Neural crest cell (in vitro differentiated cells): ENCODE results near the gene PRKD3. TPM values are rescaled to one million over a fixed set of nuclear protein-coding genes. Genes with fewer than 3 reads are reported as not detected.
"Not testable (repeated sequence)": the region's sequence is repeated elsewhere in the genome, so short reads cannot be mapped to it uniquely, and the experiment has no call there.

Experiments used
- DNase-seq: peaks from one replicate; pipeline ENCODE4 v3.0.0; 2021; ENCODE audit warnings: low read depth, mixed read lengths, low spot score
- H3K27ac Mint-ChIP-seq: one replicate; pipeline ENCODE4 v1.8.0; 2021; ENCODE audit warnings: mild to moderate bottlenecking, mixed read lengths; ENCODE audit not compliant: unreplicated experiment
- H3K27me3 Mint-ChIP-seq: 2 replicates; pipeline ENCODE4 v1.8.0; 2021; ENCODE audit warnings: low read depth, mild to moderate bottlenecking, mixed read lengths
- H3K36me3 Mint-ChIP-seq: 2 replicates; pipeline ENCODE4 v1.8.0; 2021; ENCODE audit warnings: low read depth, mild to moderate bottlenecking, mixed read lengths
- H3K4me1 Mint-ChIP-seq: 2 replicates; pipeline ENCODE4 v1.8.0; 2021; ENCODE audit warnings: mixed read lengths
- H3K4me3 Mint-ChIP-seq: one replicate; pipeline ENCODE4 v1.8.0; 2021; ENCODE audit warnings: mild to moderate bottlenecking, mixed read lengths
- H3K9me3 Mint-ChIP-seq: 2 replicates; pipeline ENCODE4 v1.8.0; 2021; ENCODE audit warnings: mixed read lengths
- CTCF ChIP-seq: fragments of 200-600 bp; sonication (generic); conservative IDR thresholded peaks from 2 replicates; pipeline ENCODE4 v1.5.0; 2021; ENCODE audit warnings: antibody characterized with exemption, mild to moderate bottlenecking
- total RNA-seq: library from RNA; stranded (reverse); gene quantifications from 2 replicates; pipeline ENCODE4 v1.2.1, GENCODE V29; 2021

PRKD3 gene
- total RNA-seq, 1 donor from 2014 or later = 62.6 TPM

- H3K27me3 Mint-ChIP-seq = no peaks in the 10 kb centered on the region
- peaks cover 18% of the 10 kb centered on the region for H3K4me1 Mint-ChIP-seq
- H3K9me3 Mint-ChIP-seq = peaks cover 2% of the 10 kb centered on the region
- peaks cover 10% of the 10 kb centered on the region for H3K36me3 Mint-ChIP-seq
- TF ChIP-seq CTCF = no peak
- H3K4me3 Mint-ChIP-seq = no peak overlapping the region
- no peak for DNase-seq
- no peak overlapping the region for H3K27ac Mint-ChIP-seq
Observed at GRCh38 chr2:37300146-37300545, 24.5 kb downstream of the PRKD3 start.

GRCh38 chr2:37297632-37298031 lies 27.0 kb downstream of the PRKD3 start:
- no peak overlapping the region for H3K4me3 Mint-ChIP-seq
- peaks cover 2% of the 10 kb centered on the region for H3K9me3 Mint-ChIP-seq
- H3K4me1 Mint-ChIP-seq = peaks cover 14% of the 10 kb centered on the region
- H3K27ac Mint-ChIP-seq = no peak overlapping the region
- no peak for TF ChIP-seq CTCF
- peaks cover 10% of the 10 kb centered on the region for H3K36me3 Mint-ChIP-seq
- DNase-seq = no peak
- no peaks in the 10 kb centered on the region for H3K27me3 Mint-ChIP-seq

GRCh38 chr2:37295469-37296073 lies 29.1 kb downstream of the PRKD3 start:
- peaks cover 2% of the 10 kb centered on the region for H3K9me3 Mint-ChIP-seq
- H3K27me3 Mint-ChIP-seq = no peaks in the 10 kb centered on the region
- H3K36me3 Mint-ChIP-seq = peaks cover 16% of the 10 kb centered on the region
- H3K4me3 Mint-ChIP-seq = no peak overlapping the region
- H3K27ac Mint-ChIP-seq = no peak overlapping the region
- TF ChIP-seq CTCF = no peak
- no peaks in the 10 kb centered on the region for H3K4me1 Mint-ChIP-seq
- DNase-seq = no peak

GRCh38 chr2:37294858-37295257 lies 29.8 kb downstream of the PRKD3 start:
- H3K27me3 Mint-ChIP-seq, H3K4me3 Mint-ChIP-seq, DNase-seq, H3K27ac Mint-ChIP-seq, H3K9me3 Mint-ChIP-seq, H3K4me1 Mint-ChIP-seq: not testable (repeated sequence)
- H3K36me3 Mint-ChIP-seq = peaks cover 12% of the 10 kb centered on the region

GRCh38 chr2:37291680-37292079 lies 33.0 kb downstream of the PRKD3 start:
- Mint-ChIP-seq H3K4me3 (no peak overlapping the region), H3K27me3 (no peaks in the 10 kb centered on the region), H3K27ac (no peak overlapping the region), H3K9me3 (no peaks in the 10 kb centered on the region), H3K4me1 (no peaks in the 10 kb centered on the region), H3K36me3 (peaks cover 12% of the 10 kb centered on the region)
- TF ChIP-seq CTCF = no peak
- DNase-seq = no peak

GRCh38 chr2:37287966-37288365 lies 36.7 kb downstream of the PRKD3 start:
- no peak overlapping the region for H3K4me3 Mint-ChIP-seq
- H3K27ac Mint-ChIP-seq = no peak overlapping the region
- no peak for TF ChIP-seq CTCF
- no peaks in the 10 kb centered on the region for H3K4me1 Mint-ChIP-seq
- no peak for DNase-seq
- H3K9me3 Mint-ChIP-seq = no peaks in the 10 kb centered on the region
- peaks cover 12% of the 10 kb centered on the region for H3K36me3 Mint-ChIP-seq
- no peaks in the 10 kb centered on the region for H3K27me3 Mint-ChIP-seq
